Neutrophil (primary cell): ENCODE data around the gene RTP3.

Source experiments
- H3K27ac ChIP-seq: fragments of 200-600 bp; sonication (generic); 2 replicates; pipeline ENCODE4 v1.5.1; 2016; ENCODE audit warnings: mild to moderate bottlenecking, moderate library complexity
- H3K27me3 ChIP-seq: fragments of 200-600 bp; sonication (generic); 2 replicates; pipeline ENCODE4 v1.6.0; 2016; ENCODE audit warnings: mild to moderate bottlenecking
- H3K36me3 ChIP-seq: fragments of 200-600 bp; sonication (generic); 2 replicates; pipeline ENCODE4 v1.5.1; 2017
- H3K4me1 ChIP-seq, 2 experiments: fragments of 200-600 bp in 1 of 2; sonication (generic) in 1 of 2; 1 replicate in 1 of 2; 2 replicates in 1 of 2; pipeline versions ENCODE4 v1.5.1 to v1.6.1; 2013 to 2016; ENCODE audit warnings: low read depth in 1 of 2, low read length in 1 of 2, mild to moderate bottlenecking in 1 of 2, moderate library complexity in 1 of 2; ENCODE audit not compliant: control insufficient read depth in 1 of 2, insufficient read depth in 1 of 2
- H3K4me3 ChIP-seq, 2 experiments: fragments of 200-600 bp in 1 of 2; sonication (generic) in 1 of 2; 1 replicate in 1 of 2; 2 replicates in 1 of 2; pipeline ENCODE4 v1.5.1; 2013 to 2016; ENCODE audit warnings: low read depth in 1 of 2, low read length in 1 of 2, mild to moderate bottlenecking in 1 of 2, moderate library complexity in 1 of 2
- H3K9me3 ChIP-seq: fragments of 200-600 bp; sonication (generic); 2 replicates; pipeline ENCODE4 v1.5.1; 2016
- CTCF ChIP-seq: fragments of 200-600 bp; sonication (generic); IDR thresholded peaks from 2 replicates; pipeline ENCODE4 v1.5.1; 2016; ENCODE audit warnings: antibody characterized with exemption

Gene RTP3

DNA sequence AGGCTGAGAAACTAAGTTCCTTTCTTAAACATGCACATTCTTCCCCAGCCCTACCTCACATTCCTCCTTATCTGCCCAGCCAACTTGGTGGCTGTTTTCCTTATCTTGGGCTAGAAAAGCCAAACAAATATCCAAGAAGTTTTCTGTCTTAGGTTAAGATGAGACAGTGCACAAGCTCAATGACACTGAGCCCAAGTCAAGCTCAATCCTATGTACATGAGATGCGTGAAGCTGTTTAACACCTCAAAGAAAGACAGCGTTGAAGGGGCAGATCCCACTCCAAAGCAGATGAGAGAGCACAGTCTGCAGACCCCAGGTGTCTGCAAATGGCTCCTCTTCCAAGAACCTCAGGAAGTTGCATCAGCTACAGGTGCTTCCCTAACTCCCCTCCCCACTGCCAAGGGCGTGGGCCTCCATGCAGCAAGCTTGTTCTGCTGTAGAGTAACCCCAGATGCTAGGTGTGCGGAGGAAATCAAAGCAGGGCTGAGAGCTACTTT is 51.7 kb downstream of the RTP3 start:
- Histone ChIP-seq H3K4me3 (no peak overlapping the region), H3K4me1 (peaks cover 11 to 13% of the 10 kb centered on the region in 2 experiments), H3K27me3 (peaks cover 41% of the 10 kb centered on the region), H3K27ac (no peak overlapping the region), H3K36me3 (no peaks in the 10 kb centered on the region), H3K9me3 (no peaks in the 10 kb centered on the region)
- TF ChIP-seq CTCF, result no peak

GRCh38 chr3:46549989-46550388 is 52.2 kb downstream of the RTP3 start:
- peaks cover 11 to 13% of the 10 kb centered on the region in 2 experiments for H3K4me1 ChIP-seq
- no peaks in the 10 kb centered on the region for H3K9me3 ChIP-seq
- H3K36me3 ChIP-seq, result no peaks in the 10 kb centered on the region
- H3K27me3 ChIP-seq, result peaks cover 45% of the 10 kb centered on the region
- no peak for TF ChIP-seq CTCF
- no peak overlapping the region for H3K27ac ChIP-seq
- H3K4me3 ChIP-seq, result no peak overlapping the region
